Tibial nerve (tissue), 4 donors: ENCODE measurements around the gene DPP10.

Experiments used
- CTCF ChIP-seq, 5 experiments: fragments of 200-600 bp in 3 of 5; fragments of 450-650 bp in 2 of 5; sonication (generic) in 3 of 5; IDR thresholded peaks; one replicate each; pipeline ENCODE4 v1.5.1; 2016 to 2019; ENCODE audit warnings: antibody characterized with exemption in 5 of 5, mild to moderate bottlenecking in 3 of 5, moderate library complexity in 2 of 5
- EP300 ChIP-seq, 2 donors: sonication (generic); formaldehyde crosslinking; IDR thresholded peaks; one replicate each; pipeline ENCODE4 v1.6.1; 2017; ENCODE audit warnings: antibody characterized with exemption in 2 of 2, mild to moderate bottlenecking in 1 of 2
- POLR2A ChIP-seq, 2 donors: fragments of 450-650 bp; IDR thresholded peaks; one replicate each; pipeline ENCODE4 v1.6.1; 2017; ENCODE audit warnings: antibody characterized with exemption in 2 of 2, mild to moderate bottlenecking in 2 of 2, moderate library complexity in 2 of 2

- TF ChIP-seq CTCF (IDR thresholded peaks at IDR 0.05) (no peak), POLR2A (IDR thresholded peaks at IDR 0.05) (no peak), EP300 (IDR thresholded peaks at IDR 0.05) (no peak)
These were observed 1127.1 kb downstream of the DPP10 start for GRCh38 chr2:115569547-115569946.
